GM12872 (cell line): ENCODE results near the gene GRAP2.

Source experiments
- CTCF ChIP-seq: IDR thresholded peaks from 3 replicates; pipeline ENCODE4 v1.5.1; 2011; ENCODE audit warnings: low read depth, mild to moderate bottlenecking, low read length, moderate library complexity; ENCODE audit not compliant: insufficient read depth

The GRAP2 gene

GRCh38 chr22:39953101-39953500 lies 52.2 kb downstream of the GRAP2 start:
- no peak for TF ChIP-seq CTCF

DNA sequence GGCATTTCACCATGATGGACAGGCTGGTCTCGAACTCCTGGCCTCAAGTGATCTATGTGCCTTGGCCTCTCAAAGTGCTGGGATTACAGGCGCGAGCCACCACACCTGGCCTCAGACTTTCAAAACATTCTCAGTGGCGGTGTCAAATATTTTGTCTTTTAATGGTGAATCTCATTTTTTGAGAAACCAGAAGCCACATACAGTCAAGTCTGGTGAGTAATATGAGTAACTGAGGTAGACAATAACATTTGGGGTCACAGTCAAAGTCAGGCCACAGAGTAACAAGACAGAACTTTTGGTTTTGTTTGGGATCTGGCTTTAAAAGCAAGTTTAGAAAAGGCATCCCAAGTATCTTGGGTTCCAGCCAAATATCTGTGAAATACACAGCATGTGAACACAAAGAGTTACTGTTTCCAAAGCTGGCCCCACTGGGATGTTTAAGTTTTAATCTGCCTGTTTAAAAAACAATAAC lies 53.7 kb downstream of the GRAP2 start:
- no peak for TF ChIP-seq CTCF

DNA sequence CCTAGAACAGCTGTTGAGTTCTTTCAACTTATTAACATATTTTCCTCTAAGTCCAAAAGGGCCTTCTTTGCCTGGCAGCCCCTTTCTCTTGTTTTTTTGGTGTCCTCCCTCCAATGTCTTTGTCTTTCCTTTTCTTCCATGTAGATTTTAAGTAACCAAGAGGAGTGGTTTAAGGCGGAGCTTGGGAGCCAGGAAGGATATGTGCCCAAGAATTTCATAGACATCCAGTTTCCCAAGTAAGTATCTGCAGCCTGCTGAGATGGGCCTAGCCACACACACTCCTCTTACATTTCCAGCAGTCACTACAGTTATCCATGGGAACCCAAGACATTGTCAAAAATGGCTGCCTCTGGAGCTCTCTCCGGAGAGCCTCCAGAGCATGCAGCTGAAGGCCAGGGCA lies 54.8 kb downstream of the GRAP2 start:
- no peak for TF ChIP-seq CTCF

- no peak for TF ChIP-seq CTCF
These were observed 56.2 kb downstream of the GRAP2 start for GRCh38 chr22:39956932-39957664.

- TF ChIP-seq CTCF, result no peak
These were observed 57.3 kb downstream of the GRAP2 start for GRCh38 chr22:39958009-39958711.

DNA sequence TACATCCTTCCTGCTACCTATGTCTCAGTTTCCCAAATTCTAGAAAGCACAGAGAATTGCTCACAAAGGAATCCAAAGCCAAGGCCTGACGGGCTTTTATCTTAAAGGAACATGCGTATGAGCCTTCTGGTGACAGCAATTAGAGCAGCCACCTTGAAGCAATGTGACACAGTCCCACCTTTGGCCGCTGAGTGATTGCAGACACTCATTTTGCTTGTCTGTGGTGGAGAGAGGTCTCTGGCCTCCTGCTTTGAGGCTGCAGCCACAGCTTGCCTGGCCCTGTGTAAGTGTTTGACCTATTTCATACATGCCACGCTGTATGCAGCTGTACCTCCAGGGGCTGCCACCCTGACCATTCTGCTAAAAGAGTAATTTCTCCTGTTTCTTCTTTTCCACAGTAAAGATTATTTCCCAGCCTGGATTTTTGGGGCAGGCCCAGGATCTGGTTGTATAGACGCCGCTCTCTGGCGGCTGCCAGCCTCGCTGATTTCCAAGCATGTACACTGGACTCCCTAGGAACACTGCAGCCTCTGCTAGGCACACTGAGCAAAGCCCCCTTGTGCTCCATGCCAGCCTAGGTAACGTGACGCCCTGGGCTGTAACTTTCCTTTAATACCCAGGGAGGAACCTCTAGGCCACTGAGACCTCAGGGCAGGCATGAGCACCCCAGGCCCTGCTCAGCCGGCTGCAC lies 58.2 kb downstream of the GRAP2 start:
- TF ChIP-seq CTCF, result no peak

DNA sequence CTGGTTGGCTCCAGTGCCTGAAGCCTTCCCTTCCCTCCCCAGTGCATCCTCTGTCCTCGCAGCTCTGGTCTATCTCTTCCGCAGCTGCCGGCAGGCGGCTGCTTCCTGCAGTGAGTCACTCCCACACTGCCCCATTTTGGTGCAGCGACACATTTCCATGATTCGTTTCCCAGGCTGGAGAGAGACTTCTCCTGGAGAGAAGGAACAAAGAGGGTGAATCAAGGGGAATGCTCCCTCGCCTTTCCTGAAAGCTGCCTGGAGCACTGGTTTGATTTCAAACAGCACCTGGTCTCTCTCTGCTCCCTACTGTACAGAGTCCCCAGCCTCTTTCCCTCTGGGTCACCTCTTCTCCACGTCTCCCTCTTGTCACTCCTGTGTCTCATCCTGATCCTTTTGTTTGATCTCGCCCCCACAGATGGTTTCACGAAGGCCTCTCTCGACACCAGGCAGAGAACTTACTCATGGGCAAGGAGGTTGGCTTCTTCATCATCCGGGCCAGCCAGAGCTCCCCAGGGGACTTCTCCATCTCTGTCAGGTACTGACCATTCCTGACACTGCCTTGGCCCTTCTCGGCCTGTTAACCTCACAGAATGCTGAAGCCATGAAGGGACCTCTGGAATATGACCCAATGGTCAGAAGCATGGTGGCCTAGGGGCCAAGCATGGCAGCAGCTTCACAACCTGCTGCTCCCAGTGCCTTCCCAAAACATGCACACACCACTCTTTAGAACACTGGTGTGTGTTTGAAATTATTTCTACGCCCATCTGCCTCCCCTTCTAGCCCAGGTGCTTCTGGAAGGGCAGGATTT lies 59.0 kb downstream of the GRAP2 start, which contains the start of gene TMA7B:
TSS of gene TMA7B (plus strand) at position 758 of the 808 bp plus-strand sequence. CDS start 3,978 bp downstream, outside the sequence.
- 0 out of 3 replicates have a peak, but pooled peaks have one; percentile 5 for TF ChIP-seq CTCF
